Ectodermal cell (in vitro differentiated cells): ENCODE results near the gene PRICKLE2.

ENCODE experiments used
- H3K27ac ChIP-seq: 2 replicates; pipeline ENCODE4 v1.7.0; 2013; ENCODE audit warnings: mild to moderate bottlenecking, low read depth, low read length; ENCODE audit not compliant: insufficient read depth, poor library complexity, severe bottlenecking
- H3K27me3 ChIP-seq: 2 replicates; pipeline ENCODE4 v1.7.0; 2013; ENCODE audit warnings: mild to moderate bottlenecking, low read length; ENCODE audit not compliant: insufficient read depth, control insufficient read depth, poor library complexity, severe bottlenecking
- H3K36me3 ChIP-seq: one replicate; pipeline ENCODE4 v1.7.0; 2013; ENCODE audit warnings: low read length; ENCODE audit not compliant: control insufficient read depth, insufficient read depth
- H3K4me1 ChIP-seq: one replicate; pipeline ENCODE4 v1.7.0; 2013; ENCODE audit warnings: low read length; ENCODE audit not compliant: control insufficient read depth, insufficient read depth
- H3K4me3 ChIP-seq: 2 replicates; pipeline ENCODE4 v1.7.0; 2013; ENCODE audit warnings: low read depth, low read length, control low read depth; ENCODE audit not compliant: insufficient read depth
- H3K9me3 ChIP-seq: 2 replicates; pipeline ENCODE4 v1.7.0; 2013; ENCODE audit warnings: mild to moderate bottlenecking, low read length, moderate library complexity; ENCODE audit not compliant: control insufficient read depth
- WGBS, 2 experiments: methylation state at CpG; one replicate each; pipeline ENCODE4 v1.1.7; 2013; ENCODE audit warnings: missing lambda C conversion rate in 2 of 2; 5-methylcytosine and 5-hydroxymethylcytosine counted together

Gene PRICKLE2

DNA sequence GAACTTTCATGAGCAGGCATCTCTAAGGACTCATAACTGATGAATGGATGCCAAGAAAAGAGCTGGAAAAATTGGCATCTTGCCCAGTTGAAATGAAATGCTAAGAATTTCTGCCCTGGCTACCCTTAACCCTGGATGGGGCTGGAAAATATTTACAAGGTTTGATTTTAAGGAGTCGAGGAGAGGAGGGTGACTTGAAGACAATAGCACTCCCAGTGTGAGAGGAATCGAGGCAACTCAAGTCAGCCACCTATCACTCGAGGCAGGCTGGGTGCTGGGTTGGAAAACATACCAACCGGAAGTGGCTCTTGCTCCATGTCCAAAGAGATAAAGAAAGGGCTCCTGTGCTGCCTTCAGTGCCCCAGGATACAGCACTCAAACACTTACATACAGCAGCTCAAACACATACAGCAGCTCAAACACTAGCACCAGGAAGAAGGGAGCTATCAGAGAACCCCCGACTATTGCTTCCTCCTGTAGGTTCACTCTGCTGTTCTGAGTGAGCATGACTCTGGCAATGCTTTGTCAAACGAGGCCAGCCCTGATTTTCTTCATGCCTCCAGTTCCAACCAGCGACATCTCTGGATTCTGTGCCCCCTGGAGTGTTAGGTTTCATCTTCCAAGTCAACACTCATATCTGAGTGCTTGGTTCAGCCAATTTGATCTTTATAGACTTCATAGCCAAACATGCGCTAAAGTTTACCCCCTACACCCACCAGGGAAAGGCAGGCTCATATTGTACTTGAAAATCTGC, 4.9 kb downstream of the PRICKLE2 start:
- Histone ChIP-seq H3K4me1 (peaks cover 59% of the 10 kb centered on the region), H3K27ac (no peak overlapping the region), H3K4me3 (no peak overlapping the region), H3K27me3 (no peaks in the 10 kb centered on the region), H3K36me3 (no peaks in the 10 kb centered on the region), H3K9me3 (no peaks in the 10 kb centered on the region)
- WGBS, 2 experiments = 55 to 56% methylated on average over 8 of the region's 8 CpGs

DNA sequence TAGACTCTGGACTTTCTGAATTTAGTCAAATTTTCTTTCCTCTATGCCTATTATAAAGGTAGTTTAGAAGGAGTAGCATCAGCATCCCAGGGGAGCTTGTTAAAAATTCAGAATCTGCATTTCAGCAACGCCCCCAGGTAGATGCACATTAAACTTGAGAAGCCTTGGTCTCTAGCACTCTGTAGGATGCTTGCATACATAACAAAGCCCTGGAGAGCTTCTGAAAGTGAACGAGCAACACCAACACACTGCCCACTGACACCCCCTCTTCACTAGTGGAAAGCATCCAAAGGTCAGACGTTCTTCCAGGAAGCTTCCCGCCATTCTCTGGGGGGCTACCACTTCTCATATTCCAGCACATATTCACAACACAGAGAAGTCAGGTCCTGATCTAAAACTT, 6.5 kb downstream of the PRICKLE2 start:
- Histone ChIP-seq H3K36me3 (no peaks in the 10 kb centered on the region), H3K4me3 (no peak overlapping the region), H3K4me1 (peaks cover 56% of the 10 kb centered on the region), H3K9me3 (no peaks in the 10 kb centered on the region), H3K27ac (no peak overlapping the region), H3K27me3 (no peaks in the 10 kb centered on the region)
- WGBS, 2 experiments = 23 to 24% methylated on average over 4 of the region's 4 CpGs

DNA sequence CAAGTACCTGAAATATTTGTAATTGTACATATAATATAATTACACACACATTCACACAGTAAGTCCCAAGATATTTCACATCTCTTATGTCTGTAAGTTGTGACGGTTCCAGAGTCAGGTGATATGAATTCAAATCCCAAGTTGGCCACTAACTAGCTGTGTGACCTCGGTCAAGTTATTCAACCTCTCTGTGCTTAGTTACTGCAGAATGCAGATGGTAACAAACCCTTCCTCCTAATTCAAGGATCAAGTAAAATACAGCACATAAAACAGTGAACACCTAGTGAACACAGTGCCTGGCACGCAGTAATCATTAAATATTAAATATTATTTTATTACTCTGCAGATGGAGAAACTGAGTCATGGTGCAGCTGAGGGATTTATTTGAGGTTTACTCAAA, 6.9 kb downstream of the PRICKLE2 start:
- H3K4me1 ChIP-seq = peaks cover 52% of the 10 kb centered on the region
- no peaks in the 10 kb centered on the region for H3K36me3 ChIP-seq
- no peak overlapping the region for H3K4me3 ChIP-seq
- no peaks in the 10 kb centered on the region for H3K9me3 ChIP-seq
- WGBS, 2 experiments = 92 to 93% methylated on average over 2 of the region's 3 CpGs
- no peaks in the 10 kb centered on the region for H3K27me3 ChIP-seq
- H3K27ac ChIP-seq = no peak overlapping the region

DNA sequence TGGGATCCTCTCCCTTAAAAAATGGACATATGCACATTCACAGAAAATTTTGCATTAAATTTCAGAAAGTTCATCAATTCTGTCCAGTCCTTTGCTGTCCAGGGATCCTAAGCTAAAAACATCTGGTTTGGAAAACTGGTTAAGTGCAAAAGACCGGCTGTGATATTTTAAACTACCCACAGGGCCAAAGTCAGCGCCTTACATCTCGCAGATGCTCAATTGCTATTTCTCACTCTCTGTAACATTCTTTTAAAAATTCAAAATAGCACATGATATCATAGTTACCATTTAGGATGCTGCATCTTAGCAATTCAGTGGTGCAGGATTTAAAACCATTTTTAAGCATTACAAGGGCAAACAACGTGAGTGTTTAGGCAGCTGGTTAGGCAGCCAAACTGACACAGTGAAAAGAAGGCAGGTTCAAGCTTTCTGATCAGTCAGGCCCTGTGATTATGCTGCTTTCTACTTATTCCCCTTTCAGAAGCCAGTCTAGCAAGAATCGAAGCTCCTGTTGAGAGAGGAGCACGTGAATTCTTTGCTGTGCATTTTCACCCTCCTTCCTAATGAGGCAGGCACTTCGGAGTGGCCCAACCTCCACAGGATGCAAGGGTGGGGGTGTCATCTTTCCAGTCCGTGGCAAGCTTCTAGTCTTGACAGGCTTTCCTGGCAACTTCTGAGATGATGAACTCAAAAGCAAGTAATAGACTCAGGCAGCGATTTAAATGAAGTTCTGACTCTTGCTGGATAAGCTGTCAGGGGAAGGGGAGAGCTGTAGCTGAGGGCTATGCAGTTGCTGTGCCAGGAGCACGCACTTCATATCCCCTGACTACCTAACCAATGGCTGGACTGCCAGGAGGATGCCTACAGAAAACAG, 8.8 kb downstream of the PRICKLE2 start:
- Histone ChIP-seq H3K4me1 (peaks cover 39% of the 10 kb centered on the region), H3K9me3 (no peaks in the 10 kb centered on the region), H3K4me3 (no peak overlapping the region), H3K27ac (peak overlapping the region; percentile 19), H3K36me3 (no peaks in the 10 kb centered on the region), H3K27me3 (no peaks in the 10 kb centered on the region)
- 49 to 55% methylated on average over 10 of the region's 10 CpGs for WGBS, 2 experiments

DNA sequence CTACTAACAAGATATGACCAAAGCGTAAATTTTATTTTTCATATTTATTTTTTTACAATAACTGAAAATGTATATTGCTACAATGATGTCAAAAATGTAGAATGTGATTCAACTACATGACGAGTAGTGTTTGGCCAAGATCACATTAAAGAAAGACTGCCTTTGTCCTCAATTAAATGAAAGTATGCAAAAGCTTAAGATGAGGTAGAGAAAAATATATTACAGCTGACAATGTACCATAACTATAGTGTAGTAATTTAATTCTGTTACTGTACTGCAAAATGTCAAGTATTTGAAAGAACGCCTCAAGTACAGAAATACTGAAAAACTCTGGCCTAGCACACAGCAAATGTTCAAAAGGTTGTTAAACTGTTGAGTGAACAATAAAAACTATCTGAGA, 9.7 kb downstream of the PRICKLE2 start:
- 89 to 90% methylated on average over 2 to 3 of the region's 3 CpGs for whole genome bisulfite sequencing, 2 experiments
- Histone ChIP-seq H3K4me3 (no peak overlapping the region), H3K27ac (no peak overlapping the region), H3K36me3 (no peaks in the 10 kb centered on the region), H3K4me1 (peaks cover 30% of the 10 kb centered on the region), H3K27me3 (no peaks in the 10 kb centered on the region), H3K9me3 (no peaks in the 10 kb centered on the region)

DNA sequence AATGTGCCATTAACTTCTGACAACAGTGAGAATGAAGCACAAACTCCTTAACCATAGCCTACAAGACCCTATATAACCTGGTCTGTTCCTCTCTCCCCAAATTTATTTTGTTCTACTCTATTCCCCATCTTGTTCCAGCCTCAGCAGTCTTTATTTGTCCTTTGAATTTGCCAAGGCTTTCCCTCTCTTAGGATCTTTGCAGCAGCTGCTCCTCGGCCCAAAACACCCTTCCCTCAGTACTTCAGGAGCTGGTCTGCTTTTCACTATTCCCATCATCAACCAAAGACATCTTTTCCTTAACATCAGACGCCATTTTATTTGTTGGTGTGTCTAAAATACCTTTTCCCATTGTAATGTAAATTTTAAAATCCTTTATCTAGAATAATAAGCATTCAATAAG, 10.2 kb downstream of the PRICKLE2 start:
- no peak overlapping the region for H3K27ac ChIP-seq
- peaks cover 26% of the 10 kb centered on the region for H3K4me1 ChIP-seq
- H3K36me3 ChIP-seq = no peaks in the 10 kb centered on the region
- no peaks in the 10 kb centered on the region for H3K9me3 ChIP-seq
- H3K27me3 ChIP-seq = no peaks in the 10 kb centered on the region
- H3K4me3 ChIP-seq = no peak overlapping the region
- 83 to 89% methylated on average over 1 of the region's 2 CpGs for WGBS, 2 experiments

DNA sequence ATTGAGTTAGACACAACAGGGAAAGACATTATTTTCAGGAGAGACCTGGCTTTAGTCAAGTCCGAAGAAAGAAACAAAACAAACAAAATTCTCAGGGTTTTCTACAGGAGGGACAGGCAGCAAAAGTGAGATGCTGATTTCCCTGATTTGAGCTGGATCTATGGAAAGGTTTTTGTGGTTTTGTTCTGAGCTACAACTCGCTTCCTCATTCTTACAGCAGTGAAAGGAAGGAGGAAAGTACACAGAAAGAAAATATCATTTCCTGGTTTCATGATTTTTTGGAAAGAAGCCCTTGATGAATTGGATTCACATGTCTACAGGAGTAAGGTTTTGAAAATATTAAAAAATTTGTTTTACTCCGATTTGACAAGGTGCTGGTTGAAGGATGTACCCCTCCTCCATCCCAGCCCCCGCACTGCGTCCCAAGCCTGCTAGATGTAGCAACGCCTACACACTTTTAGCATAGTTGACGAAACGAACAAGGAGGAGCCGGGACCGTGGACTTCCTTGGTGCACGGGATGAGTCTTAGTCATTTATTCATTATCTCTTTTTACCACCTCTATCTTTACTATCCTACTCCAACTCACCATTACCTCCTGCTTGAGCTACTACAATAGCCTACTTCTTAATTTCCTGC, 10.8 kb downstream of the PRICKLE2 start:
- no peaks in the 10 kb centered on the region for H3K9me3 ChIP-seq
- no peak overlapping the region for H3K27ac ChIP-seq
- WGBS, 2 experiments = 90 to 92% methylated on average over 11 of the region's 11 CpGs
- H3K27me3 ChIP-seq = no peaks in the 10 kb centered on the region
- no peak overlapping the region for H3K4me3 ChIP-seq
- peaks cover 26% of the 10 kb centered on the region for H3K4me1 ChIP-seq
- H3K36me3 ChIP-seq = no peaks in the 10 kb centered on the region

DNA sequence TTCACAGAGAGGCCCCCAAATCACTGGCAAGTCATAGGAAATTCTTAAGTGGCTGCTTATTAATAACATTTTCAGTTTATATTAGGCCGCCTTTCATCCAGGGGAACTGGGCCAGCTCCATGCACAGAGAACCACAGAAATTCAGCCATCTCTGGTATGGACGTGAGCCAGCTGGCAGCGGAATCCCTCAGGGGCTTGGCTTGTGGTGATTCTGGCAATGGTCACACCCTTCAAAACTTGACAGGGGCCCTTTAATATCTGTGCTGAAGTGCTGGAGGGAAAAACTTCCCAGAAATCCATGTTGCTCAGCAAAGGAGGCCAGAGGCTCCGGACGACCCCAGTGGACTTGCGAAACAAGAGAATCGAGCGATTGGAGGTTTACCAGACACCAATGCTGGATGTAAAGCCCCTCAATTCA, 11.3 kb downstream of the PRICKLE2 start:
- 90 to 92% methylated on average over 8 of the region's 8 CpGs for WGBS, 2 experiments
- H3K36me3 ChIP-seq = no peaks in the 10 kb centered on the region
- peaks cover 26% of the 10 kb centered on the region for H3K4me1 ChIP-seq
- H3K27me3 ChIP-seq = no peaks in the 10 kb centered on the region
- no peaks in the 10 kb centered on the region for H3K9me3 ChIP-seq
- H3K4me3 ChIP-seq = no peak overlapping the region
- no peak overlapping the region for H3K27ac ChIP-seq

DNA sequence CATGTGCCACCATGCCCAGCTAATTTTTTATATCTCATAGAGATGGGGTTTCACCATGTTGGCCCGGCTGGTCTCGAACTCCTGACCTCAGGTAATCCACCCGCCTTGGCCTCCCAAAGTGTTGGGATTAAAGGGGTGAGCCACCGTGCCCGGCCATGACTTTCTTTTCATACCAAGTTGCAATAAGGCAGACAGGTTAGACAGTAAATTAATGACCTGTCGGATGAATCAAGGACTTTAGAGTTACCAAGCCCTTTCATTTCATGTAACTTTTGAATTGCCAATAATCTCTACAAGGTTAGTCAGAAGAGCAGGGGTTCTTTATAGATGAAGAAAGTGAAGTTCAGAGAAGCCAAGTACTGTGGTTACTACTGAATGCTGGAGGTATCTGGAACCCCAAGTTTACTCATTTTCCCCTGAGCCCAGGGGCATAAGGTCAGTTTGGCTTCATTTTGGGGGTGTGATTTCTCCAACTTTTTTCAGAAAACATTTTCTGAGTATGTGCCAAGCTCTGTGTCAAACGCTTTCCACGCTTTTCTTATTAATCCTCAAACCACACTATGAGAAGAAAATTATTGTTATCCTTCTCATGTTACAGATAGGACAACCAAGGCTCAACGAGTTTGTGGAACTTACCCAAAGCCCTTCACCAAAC, 11.9 kb downstream of the PRICKLE2 start:
- H3K4me1 ChIP-seq = peaks cover 26% of the 10 kb centered on the region
- no peak overlapping the region for H3K4me3 ChIP-seq
- no peaks in the 10 kb centered on the region for H3K9me3 ChIP-seq
- 94 to 95% methylated on average over 9 of the region's 9 CpGs for WGBS, 2 experiments
- no peaks in the 10 kb centered on the region for H3K27me3 ChIP-seq
- H3K36me3 ChIP-seq = no peaks in the 10 kb centered on the region
- no peak overlapping the region for H3K27ac ChIP-seq
